K562 treated with DMSO at 1 percent for 4 hours (cell line): ENCODE measurements around the gene RPL21. TPM values are rescaled to one million over a fixed set of nuclear protein-coding genes. Genes with fewer than 3 reads are reported as not detected.

Experiments
- total RNA-seq: library from RNA; unstranded; fragments of 300-600 nt; gene quantifications from 2 replicates; pipeline ENCODE4 v1.2.3, GENCODE V29; 2022; ENCODE audit not compliant: insufficient read depth

RPL21 gene
- total RNA-seq, result 1,697 and 1,847 TPM in 2 replicates

DNA sequence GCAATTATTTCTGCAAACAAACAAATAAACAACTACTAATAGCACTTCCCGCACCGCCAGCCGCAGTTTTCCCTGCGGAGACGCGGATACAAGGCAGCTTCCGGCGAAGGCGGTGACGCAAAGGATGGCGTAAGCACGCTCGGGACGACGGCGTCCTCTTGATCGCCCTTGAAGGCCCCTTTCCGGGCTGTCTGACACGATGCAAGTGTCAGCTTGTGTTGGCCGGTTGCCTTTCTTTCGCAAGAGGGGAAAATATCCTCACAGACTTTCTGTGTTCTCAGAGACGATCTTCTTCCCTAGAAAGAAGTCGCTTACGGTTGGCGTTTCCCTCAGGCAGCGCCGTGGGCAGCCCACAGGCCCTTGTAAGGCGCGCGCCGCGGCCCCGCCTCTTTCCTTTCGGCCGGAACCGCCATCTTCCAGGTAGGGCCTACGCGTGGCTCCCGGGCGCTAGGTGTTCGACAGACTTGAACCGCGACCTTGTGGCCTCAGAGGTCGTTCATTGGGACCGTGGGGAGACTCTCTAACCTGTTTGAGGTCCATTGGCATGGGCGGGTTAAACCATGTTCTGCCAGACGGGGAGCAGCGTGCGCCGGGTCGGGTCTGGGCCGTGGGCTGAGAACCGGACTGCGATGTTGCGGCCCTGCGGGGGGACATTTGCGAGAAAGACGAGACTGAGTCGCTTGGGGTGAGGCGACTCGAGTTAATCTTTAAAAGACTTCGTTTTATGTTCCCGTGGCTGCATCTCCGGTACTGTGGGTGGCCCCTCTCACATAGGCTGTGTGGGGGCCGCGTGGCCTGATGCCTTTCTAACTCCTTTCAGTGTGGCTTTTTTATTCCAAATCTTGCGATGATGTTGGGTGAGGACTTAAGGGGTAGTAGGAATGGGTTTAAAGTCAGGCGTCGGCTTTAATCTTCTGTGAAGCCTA is at the start of gene RPL21:
RPL21 (plus strand) TSS at position 393 of the 926 bp plus-strand sequence. CDS start 2,219 bp downstream, outside the sequence.

GRCh38 chr13:27270594-27271520 is 19.5 kb downstream of the RPL21 start, which contains the start of gene RASL11A:
TSS of gene RASL11A (plus strand) at chr13:27270830. CDS start at chr13:27270945, 115 bp downstream.

Other genes with a start within 250 kb of the RPL21 start
- 7.2 and 8.5 TPM in 2 replicates for gene USP12, start 79.7 kb upstream of the RPL21 start, total RNA-seq
- gene RASL11A, start 19.3 kb downstream of the RPL21 start, total RNA-seq, result 1.5 TPM in 1 of 2 replicates, not detected in the other
- gene GTF3A, start 173.1 kb downstream of the RPL21 start, total RNA-seq, result 123 TPM in 2 replicates
- gene MTIF3, start 199.0 kb downstream of the RPL21 start, total RNA-seq, result 30.1 and 46.0 TPM in 2 replicates